HG03520 (cell line): ENCODE results near the gene SLAMF8.

Experiments
- ATAC-seq: cut with Tn5 transposase; IDR thresholded peaks from one replicate; pipeline ENCODE4 v1.9.1; 2021; ENCODE audit warnings: mild to moderate bottlenecking, moderate library complexity; ENCODE audit not compliant: unreplicated experiment

Gene SLAMF8

GRCh38 chr1:159826441-159827101 is at the start of gene SLAMF8:
TSS of gene SLAMF8 (plus strand) at chr1:159826873. CDS start at chr1:159826899, 26 bp downstream.
- ATAC-seq = no peak

GRCh38 chr1:159778266-159778665 is 48.4 kb upstream of the SLAMF8 start:
- ATAC-seq = no peak

- no peak for ATAC-seq
These were observed 47.2 kb upstream of the SLAMF8 start for GRCh38 chr1:159779403-159779851.

GRCh38 chr1:159780583-159781582 is 45.8 kb upstream of the SLAMF8 start, which contains the start of gene DUSP23:
TSS of gene DUSP23 (plus strand) at chr1:159780962. CDS start at chr1:159781101, 139 bp downstream.
- ATAC-seq = peak; percentile 98

- no peak for ATAC-seq
These were observed 44.7 kb upstream of the SLAMF8 start for GRCh38 chr1:159781992-159782391.

- no peak for ATAC-seq
These were observed 42.9 kb upstream of the SLAMF8 start for GRCh38 chr1:159783724-159784123.

- ATAC-seq = no peak
These were observed 40.2 kb upstream of the SLAMF8 start for GRCh38 chr1:159786465-159786864.

- ATAC-seq = no peak
These were observed 39.7 kb upstream of the SLAMF8 start for GRCh38 chr1:159786966-159787365.

GRCh38 chr1:159790237-159790917 is 36.3 kb upstream of the SLAMF8 start:
- no peak for ATAC-seq

GRCh38 chr1:159791031-159791430 is 35.6 kb upstream of the SLAMF8 start:
- no peak for ATAC-seq

GRCh38 chr1:159791461-159791860 is 35.2 kb upstream of the SLAMF8 start:
- no peak for ATAC-seq

GRCh38 chr1:159795534-159795933 is 31.1 kb upstream of the SLAMF8 start:
- ATAC-seq = no peak

- ATAC-seq = no peak
These were observed 27.8 kb upstream of the SLAMF8 start for GRCh38 chr1:159798893-159799292.

GRCh38 chr1:159799446-159799985 is 27.2 kb upstream of the SLAMF8 start:
- no peak for ATAC-seq

GRCh38 chr1:159800177-159800930 is 26.3 kb upstream of the SLAMF8 start:
- no peak for ATAC-seq

GRCh38 chr1:159802111-159802510 is 24.6 kb upstream of the SLAMF8 start, which contains the start of gene FCRL6:
TSS of gene FCRL6 (plus strand) at chr1:159802360. CDS start at chr1:159802425, 65 bp downstream.
- ATAC-seq = no peak

GRCh38 chr1:159803956-159804689 is 22.6 kb upstream of the SLAMF8 start:
- ATAC-seq = no peak

GRCh38 chr1:159804924-159805323 is 21.7 kb upstream of the SLAMF8 start:
- ATAC-seq = no peak

- no peak for ATAC-seq
These were observed 10.7 kb upstream of the SLAMF8 start for GRCh38 chr1:159815926-159816325.
